HepG2 (cell line): ENCODE results near the gene DDX60. TPM values are rescaled to one million over a fixed set of nuclear protein-coding genes. Genes with fewer than 3 reads are reported as not detected.

Source experiments
- ATAC-seq: fragments of 200-7000 bp; cut with Tn5 transposase; 3 replicates; pipeline ENCODE4 v1.9.1; 2020; ENCODE audit warnings: mild to moderate bottlenecking, moderate library complexity
- BruUV-seq: library from RNA; stranded (reverse); fragments of 400-500 nt; replicated peaks from 2 replicates; lab custom pipeline; 2021; lab: Mats Ljungman, UMichigan
- CTCF ChIA-PET: fragments of 300-600 bp; formaldehyde crosslinking; extraction: SDS; loops from one replicate; lab custom pipeline; 2021; ENCODE audit warnings: low total read pairs, inconsistent platforms, low intra/inter-chr PET ratio; lab: Yijun Ruan, JAX
- POLR2A ChIA-PET: fragments of 350-600 bp; sonication (Branson Sonifier 250); formaldehyde crosslinking; loops from one replicate; lab custom pipeline; 2020; ENCODE audit warnings: antibody characterized with exemption, inconsistent platforms; lab: Yijun Ruan, JAX
- DNase-seq: peaks from one replicate; pipeline ENCODE4 v3.0.0-alpha.2; 2015; ENCODE audit warnings: low spot score
- FAIRE-seq: peaks from 3 replicates; lab custom pipeline; 2011; peaks lifted over from hg19 to GRCh38; lab: Jason Lieb, UNC
- H2AFZ ChIP-seq: one replicate; pipeline ENCODE4 v1.6.1; 2011; ENCODE audit warnings: low read length, inconsistent platforms
- H3K27ac ChIP-seq: fragments of 300-600 bp; 3 replicates; pipeline ENCODE4 v1.8.0; 2011; ENCODE audit warnings: mixed run types, mild to moderate bottlenecking, mixed read lengths, low read length, inconsistent platforms; ENCODE audit not compliant: insufficient read depth; ENCODE audit errors: extremely low read length
- H3K27me3 ChIP-seq, 2 experiments: fragments of 200-600 bp in 1 of 2; 2 replicates in 1 of 2; 3 replicates in 1 of 2; pipeline versions ENCODE4 v1.6.0 to v1.8.0; 2011; ENCODE audit warnings: low read length in 2 of 2, mild to moderate bottlenecking in 2 of 2, moderate library complexity in 2 of 2, inconsistent platforms in 1 of 2; ENCODE audit not compliant: insufficient read depth in 2 of 2, control insufficient read depth in 1 of 2
- H3K36me3 ChIP-seq, 2 experiments: fragments of 200-600 bp in 1 of 2; replicated peaks in 1 of 2; 2 replicates in 1 of 2; 3 replicates in 1 of 2; pipeline versions ENCODE4 v1.5.1 to v1.8.0; 2011; ENCODE audit warnings: low read length in 2 of 2, inconsistent platforms in 1 of 2; ENCODE audit not compliant: insufficient read depth in 2 of 2, control insufficient read depth in 1 of 2
- H3K4me1 ChIP-seq: 2 replicates; pipeline ENCODE4 v1.5.1; 2012; ENCODE audit warnings: low read length, inconsistent platforms; ENCODE audit not compliant: insufficient read depth
- H3K4me2 ChIP-seq: 2 replicates; pipeline ENCODE4 v1.6.0; 2011; ENCODE audit warnings: low read depth, low read length, inconsistent platforms
- H3K4me3 ChIP-seq, 3 experiments: fragments of 200-600 bp in 1 of 3; sonication (generic), shearing (Covaris generic) in 1 of 3; replicated peaks in 1 of 3; 2 replicates each; pipeline ENCODE4 v1.5.1; 2011 to 2016; ENCODE audit warnings: low read length in 3 of 3, inconsistent platforms in 2 of 3, low read depth in 2 of 3, mild to moderate bottlenecking in 2 of 3, control low read depth in 1 of 3, mixed read lengths in 1 of 3; ENCODE audit not compliant: insufficient read depth in 1 of 3
- H3K79me2 ChIP-seq: one replicate; pipeline ENCODE4 v1.6.1; 2011; ENCODE audit warnings: low read length, inconsistent platforms; ENCODE audit not compliant: insufficient read depth
- H3K9ac ChIP-seq: 2 replicates; pipeline ENCODE4 v1.6.0; 2011; ENCODE audit warnings: mild to moderate bottlenecking, low read depth, low read length, inconsistent platforms; ENCODE audit not compliant: insufficient read depth
- H3K9me3 ChIP-seq: 2 replicates; pipeline ENCODE4 v1.5.1; 2012; ENCODE audit warnings: mild to moderate bottlenecking, low read length
- H4K20me1 ChIP-seq: 2 replicates; pipeline ENCODE4 v1.6.0; 2011; ENCODE audit warnings: inconsistent platforms, mild to moderate bottlenecking, low read length, moderate library complexity; ENCODE audit not compliant: insufficient read depth
- ARNT2 ChIP-seq: sonication (generic); formaldehyde crosslinking; IDR thresholded peaks from 2 replicates; pipeline ENCODE4 v1.8.0; 2022; ENCODE audit warnings: mild to moderate bottlenecking, low read depth, missing genetic modification reagents, moderate library complexity
- ARNTL ChIP-seq: sonication (generic); formaldehyde crosslinking; IDR thresholded peaks from 2 replicates; pipeline ENCODE4 v1.4.0; 2020; ENCODE audit warnings: mild to moderate bottlenecking, missing genetic modification reagents
- CREM ChIP-seq, 2 experiments: sonication (generic) in 1 of 2; formaldehyde crosslinking in 1 of 2; IDR thresholded peaks; 2 replicates each; pipeline versions ENCODE4 v1.4.0 to v1.6.1; 2016 to 2020; ENCODE audit warnings: antibody characterized with exemption in 1 of 2, mild to moderate bottlenecking in 1 of 2, missing genetic modification reagents in 1 of 2
- HNRNPUL1 ChIP-seq: fragments of 200-400 bp; formaldehyde crosslinking; IDR thresholded peaks from 2 replicates; pipeline ENCODE4 v1.6.1; 2017; ENCODE audit warnings: low read depth, mild to moderate bottlenecking, low read length, moderate library complexity
- KDM2A ChIP-seq: sonication (generic); formaldehyde crosslinking; IDR thresholded peaks from 2 replicates; pipeline ENCODE4 v1.4.0; 2020; ENCODE audit warnings: low read depth, missing genetic modification reagents, borderline replicate concordance
- NAIF1 ChIP-seq: sonication (generic); formaldehyde crosslinking; IDR thresholded peaks from 2 replicates; pipeline ENCODE4 v1.5.0; 2020; ENCODE audit warnings: mild to moderate bottlenecking, missing genetic modification reagents, borderline replicate concordance
- NRL ChIP-seq: sonication (generic); formaldehyde crosslinking; IDR thresholded peaks from 2 replicates; pipeline ENCODE4 v1.5.0; 2020; ENCODE audit warnings: missing genetic modification reagents, mild to moderate bottlenecking, moderate library complexity, borderline replicate concordance
- PBX3 ChIP-seq: sonication (generic); formaldehyde crosslinking; IDR thresholded peaks from 2 replicates; pipeline ENCODE4 v1.8.1; 2023; ENCODE audit warnings: missing genetic modification reagents, inconsistent platforms, borderline replicate concordance
- PTBP1 ChIP-seq: fragments of 200-400 bp; formaldehyde crosslinking; IDR thresholded peaks from 2 replicates; pipeline ENCODE4 v1.6.1; 2018; ENCODE audit warnings: low read length, low read depth; ENCODE audit not compliant: poor library complexity, severe bottlenecking
- SPEN ChIP-seq: sonication (generic); formaldehyde crosslinking; IDR thresholded peaks from 2 replicates; pipeline ENCODE4 v1.5.1; 2020; ENCODE audit warnings: low read depth, mild to moderate bottlenecking, missing genetic modification reagents
- THAP11 ChIP-seq: IDR thresholded peaks from 2 replicates; pipeline ENCODE4 v1.6.1; 2016; ENCODE audit warnings: missing biosample characterization, missing genetic modification reagents
- THAP8 ChIP-seq: sonication (generic); formaldehyde crosslinking; IDR thresholded peaks from 2 replicates; pipeline ENCODE4 v1.5.1; 2020; ENCODE audit warnings: missing genetic modification reagents, mild to moderate bottlenecking, borderline replicate concordance
- ZBTB1 ChIP-seq: sonication (generic); formaldehyde crosslinking; IDR thresholded peaks from 2 replicates; pipeline ENCODE4 v1.4.0; 2020; ENCODE audit warnings: missing genetic modification reagents, borderline replicate concordance
- ZFP1 ChIP-seq: IDR thresholded peaks from 2 replicates; pipeline ENCODE4 v1.6.1; 2016
- ZFP37 ChIP-seq: sonication (generic); formaldehyde crosslinking; IDR thresholded peaks from 2 replicates; pipeline ENCODE4 v1.4.0; 2020; ENCODE audit warnings: missing genetic modification reagents, borderline replicate concordance
- ZNF33B ChIP-seq: sonication (generic); formaldehyde crosslinking; IDR thresholded peaks from 2 replicates; pipeline ENCODE4 v1.5.1; 2020; ENCODE audit warnings: mild to moderate bottlenecking, missing genetic modification reagents
- ZNF547 ChIP-seq: sonication (generic); formaldehyde crosslinking; IDR thresholded peaks from 2 replicates; pipeline ENCODE4 v1.5.1; 2020; ENCODE audit warnings: mild to moderate bottlenecking, missing genetic modification reagents
- WGBS: methylation state at CpG from one replicate; pipeline ENCODE4 v1.1.6; 2017; ENCODE audit warnings: low lambda C conversion rate; 5-methylcytosine and 5-hydroxymethylcytosine counted together
- in situ Hi-C: cut with HindIII; loops from 2 replicates; pipeline ENCODE4 v1.10.0; 2017; ENCODE audit warnings: low pct_unique_long_range_greater_than_20kb; ENCODE audit not compliant: extremely low pct_ligation_motif_present
- intact Hi-C: fragments of 100-400 bp; cut with micrococcal nuclease; formaldehyde crosslinking; loops from one replicate; pipeline ENCODE4 v1.10.0; 2022; ENCODE audit not compliant: unreplicated experiment
- polyA plus RNA-seq, 8 experiments: library from polyadenylated mRNA; depleted of rRNA in 3 of 8; stranded (reverse) in 7 of 8; unstranded in 1 of 8; fragments of >200 nt; fragmentation: Illumina TruSeq in 4 of 8; extraction: Trizol in 4 of 8; gene quantifications; 2 replicates each; pipeline versions ENCODE4 v1.2.1 to v1.2.3, GENCODE V29; 2011 to 2016; ENCODE audit warnings: low read depth in 4 of 8, missing spikeins in 1 of 8, mixed read lengths in 1 of 8; ENCODE audit not compliant: insufficient read depth in 1 of 8
- total RNA-seq, 5 experiments: library from RNA; depleted of rRNA; stranded (reverse); fragments of >200 nt; fragmentation: Illumina TruSeq; extraction: Trizol; gene quantifications; 2 replicates each; pipeline ENCODE4 v1.2.3, GENCODE V29; 2016; ENCODE audit warnings: low read depth in 1 of 5

DDX60 gene
- total and polyA plus RNA-seq, 2 of the 13 experiments (the other 11 are each of a cell fraction or from before 2014, with no cell fraction given), result 0.35 TPM; not detected in 1

- intact Hi-C loops, result no loop called here
- H3K36me3 ChIP-seq, result no peaks in the 10 kb centered on the region
These were observed 8.8 kb downstream of the DDX60 start for GRCh38 chr4:168309781-168310180.

More at GRCh38 chr4:168309781-168310180, 8.8 kb downstream of the DDX60 start:
- no TSS peak for BruUV-seq
- H4K20me1 ChIP-seq, result no peaks in the 10 kb centered on the region
- no peak overlapping the region for H3K27ac ChIP-seq
- ATAC-seq (no peak), FAIRE-seq (no peak), DNase-seq (no peak)
- H2AFZ ChIP-seq, result no peak overlapping the region
- no peak overlapping the region for H3K4me2 ChIP-seq
- no peaks in the 10 kb centered on the region for H3K27me3 ChIP-seq
- no peaks in the 10 kb centered on the region for H3K79me2 ChIP-seq
- in situ Hi-C loops, result no loop called here
- no peak overlapping the region for H3K9ac ChIP-seq
- H3K9me3 ChIP-seq, result no peaks in the 10 kb centered on the region
- no peaks in the 10 kb centered on the region for H3K4me1 ChIP-seq
- 0% methylated on average over 2 of the region's 2 CpGs for WGBS
- H3K4me3 ChIP-seq, result no peak overlapping the region
- POLR2A ChIA-PET, result no interaction called here
- TF ChIP-seq ZNF547 (CRISPR knock-in tag), result no peak
- TF ChIP-seq ARNT2, result no peak
- TF ChIP-seq KDM2A, result no peak
- no peak for TF ChIP-seq ZNF33B (CRISPR knock-in tag)
- TF ChIP-seq NAIF1 (CRISPR knock-in tag), result no peak
- no peak for TF ChIP-seq CREM (IDR thresholded peaks at IDR 0.05)
- no peak for TF ChIP-seq CREM (CRISPR knock-in tag; IDR thresholded peaks at IDR 0.05)
- TF ChIP-seq ZBTB1 (CRISPR knock-in tag), result no peak
- no peak for TF ChIP-seq ZFP1 (CRISPR knock-in tag)
- TF ChIP-seq THAP8, result no peak
- no peak for TF ChIP-seq NRL
- no peak for TF ChIP-seq ARNTL (CRISPR knock-in tag)
- no peak for TF ChIP-seq THAP11 (CRISPR knock-in tag)
- no peak for TF ChIP-seq PBX3 (CRISPR knock-in tag)
- no peak for TF ChIP-seq HNRNPUL1
- no peak for TF ChIP-seq PTBP1
- TF ChIP-seq SPEN (CRISPR knock-in tag), result no peak
- TF ChIP-seq ZFP37, result no peak
- CTCF ChIA-PET, result no interaction called here
